IPS-NIHi11 (cell line): ENCODE data around the gene CUTC.

Source experiments
- DNase-seq: peaks from one replicate; pipeline ENCODE4 v3.0.0; 2012; ENCODE audit warnings: mixed read lengths, low spot score

The CUTC gene

DNA sequence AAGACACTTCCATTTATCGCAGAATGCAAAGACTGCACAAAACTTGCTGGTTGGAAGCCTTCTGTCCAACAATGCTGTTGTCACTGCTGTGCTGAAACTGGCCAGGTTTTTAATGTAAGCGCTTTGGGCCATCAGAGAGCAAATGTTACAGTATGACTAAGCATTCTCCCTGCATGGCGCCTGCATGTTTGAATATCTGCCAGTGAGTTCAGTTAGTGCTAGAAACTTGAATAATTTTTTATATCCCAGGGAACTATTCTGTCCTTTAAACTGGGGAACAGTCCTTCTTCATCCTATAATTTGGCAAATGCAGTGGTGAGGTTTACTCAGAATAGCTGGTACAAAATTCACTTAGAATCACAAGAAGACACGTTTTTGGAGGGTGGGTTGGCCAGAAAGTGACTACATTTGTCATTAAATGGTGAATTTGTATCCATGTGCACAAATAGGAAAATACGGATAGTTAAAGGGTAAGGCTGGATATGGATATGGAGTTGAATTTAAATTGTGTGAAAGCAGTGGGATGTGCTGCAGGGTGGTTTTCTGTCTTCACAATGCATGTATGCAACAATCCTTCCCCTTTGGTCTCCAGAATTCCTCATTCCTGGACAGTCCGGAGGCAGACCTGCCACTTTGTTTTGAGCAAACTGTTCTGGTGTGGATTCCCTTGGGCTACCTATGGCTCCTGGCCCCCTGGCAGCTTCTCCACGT lies 52.1 kb downstream of the CUTC start:
- no peak for DNase-seq

DNA sequence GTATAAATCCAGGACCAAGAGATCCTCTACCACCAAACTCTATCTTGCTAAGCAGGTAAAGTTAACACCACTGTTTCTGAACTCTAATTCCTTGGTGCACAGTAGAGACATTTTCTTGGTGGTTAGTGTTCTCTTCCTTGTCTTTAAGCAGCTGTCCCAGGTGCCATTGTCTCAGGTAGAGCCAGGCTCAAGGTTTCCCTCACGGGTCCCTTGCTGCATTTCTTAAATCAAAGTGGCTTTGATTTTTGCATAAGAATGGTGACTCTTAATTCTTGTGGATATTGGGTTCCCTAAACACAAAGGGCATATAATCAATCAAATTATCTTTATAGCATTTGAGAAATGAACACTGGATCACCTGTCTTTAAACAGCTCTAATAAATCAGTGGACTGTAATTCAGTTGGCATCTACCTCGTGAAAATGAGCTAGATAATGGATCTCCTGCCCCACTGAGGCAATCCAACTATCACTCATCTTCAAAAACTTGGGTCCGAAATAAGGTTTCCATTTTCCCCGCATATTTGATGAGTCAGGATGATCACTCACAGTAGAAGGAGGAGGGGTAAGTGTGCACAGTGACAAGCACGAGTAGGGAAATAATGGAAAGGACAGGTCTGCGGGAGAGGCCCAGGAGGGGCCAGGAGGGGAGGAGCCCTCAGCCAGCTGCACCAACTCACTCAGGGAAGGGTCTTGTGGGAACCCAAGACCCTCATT lies 52.9 kb downstream of the CUTC start:
- DNase-seq: no peak

DNA sequence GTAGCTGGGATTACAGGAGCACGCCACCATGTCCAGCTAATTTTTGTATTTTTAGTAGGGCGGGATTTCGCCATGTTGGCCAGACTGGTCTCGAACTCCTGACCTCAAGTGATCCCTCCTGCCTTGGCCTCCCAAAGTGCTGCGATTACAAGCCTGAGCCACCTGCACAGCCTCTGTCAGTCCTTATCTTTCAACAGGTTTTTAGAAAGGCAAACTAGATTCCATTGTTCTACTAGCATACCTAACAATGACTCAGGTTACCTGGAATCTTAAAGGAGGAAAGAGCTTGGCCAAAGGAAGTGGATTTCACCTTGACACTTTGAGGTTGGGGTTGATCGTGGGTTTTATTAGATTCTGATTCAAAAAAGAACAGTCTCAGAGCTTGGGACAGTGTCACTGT lies 53.6 kb downstream of the CUTC start:
- DNase-seq: peak; percentile 32

DNA sequence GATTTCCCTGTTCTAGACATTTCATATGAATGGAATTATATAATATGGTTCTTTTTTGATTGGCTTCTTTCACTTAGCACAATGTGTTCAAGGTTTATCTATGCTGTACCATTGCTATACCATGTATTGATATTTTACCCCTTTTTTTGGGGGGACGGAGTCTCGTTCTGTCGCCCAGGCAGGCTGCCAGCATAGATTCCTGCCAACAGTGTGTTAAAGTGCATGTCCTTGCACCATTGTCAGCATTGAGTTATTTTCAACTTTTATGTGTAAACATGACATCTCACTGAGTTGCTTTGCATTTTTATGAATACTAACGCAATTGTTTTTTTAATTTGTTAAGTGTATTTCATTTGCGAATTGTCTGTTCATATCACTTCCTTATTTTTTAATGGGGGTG lies 55.3 kb downstream of the CUTC start:
- no peak for DNase-seq

DNA sequence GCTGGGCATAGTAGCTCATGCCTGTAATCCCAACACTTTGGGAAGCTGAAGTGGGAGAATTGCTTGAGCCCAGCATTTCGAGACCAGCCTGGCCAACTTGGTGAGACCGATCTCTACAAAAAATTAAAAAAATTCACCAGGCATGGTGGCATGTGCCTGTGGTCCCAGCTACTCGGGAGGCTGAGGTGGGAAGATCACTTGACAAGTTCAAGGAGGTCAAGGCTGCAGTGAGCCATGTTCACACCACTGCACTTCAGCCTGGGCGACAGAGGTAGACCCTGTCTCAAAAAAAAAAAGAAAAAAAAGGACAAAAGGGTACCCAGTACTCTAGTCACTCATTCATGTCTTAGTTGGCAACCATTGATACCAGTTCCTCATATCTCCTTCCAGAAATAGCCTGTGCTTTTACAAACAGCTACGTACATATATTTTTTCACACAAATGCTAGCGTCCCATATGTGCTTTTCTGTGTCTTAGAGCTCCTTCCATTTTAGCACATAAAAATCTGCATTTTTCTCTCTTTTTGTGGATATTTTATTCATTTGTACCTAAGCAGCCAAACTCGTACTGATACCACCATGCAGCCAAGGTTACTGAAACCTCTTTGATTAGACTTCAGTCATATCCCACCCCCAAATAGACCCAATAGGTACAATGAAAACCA lies 55.9 kb downstream of the CUTC start:
- DNase-seq: no peak

DNA sequence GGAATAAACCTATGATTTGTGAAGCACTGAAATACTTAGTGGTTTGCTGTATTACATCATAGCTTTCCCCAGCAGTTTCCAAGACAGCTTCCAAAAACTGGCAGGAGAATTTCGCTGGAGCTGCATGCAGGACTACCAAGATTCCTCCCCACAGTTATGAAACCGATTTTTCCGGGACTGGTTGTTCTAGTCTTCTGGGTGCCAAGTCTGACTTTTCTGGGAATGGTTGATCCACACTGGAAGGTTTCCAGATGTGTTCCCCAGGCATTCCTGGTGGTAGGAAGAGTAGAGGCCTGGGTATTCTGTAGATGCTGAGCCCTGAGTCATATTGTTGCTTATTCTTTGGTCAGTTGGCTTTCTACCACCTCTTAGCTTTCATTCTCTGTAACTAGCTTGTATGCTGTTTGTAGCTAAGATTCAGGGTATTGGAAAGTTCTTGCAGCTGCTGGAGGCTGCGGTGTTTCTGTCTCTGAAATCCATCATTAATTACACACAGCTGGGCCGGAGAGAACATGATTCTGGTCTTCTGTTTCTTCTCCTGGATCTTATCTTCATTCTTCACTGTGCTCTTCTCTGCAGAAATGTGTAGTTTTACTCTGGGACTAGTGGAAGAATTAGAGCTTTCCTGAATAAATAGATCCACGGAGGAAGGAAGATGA lies 56.7 kb downstream of the CUTC start:
- no peak for DNase-seq

DNA sequence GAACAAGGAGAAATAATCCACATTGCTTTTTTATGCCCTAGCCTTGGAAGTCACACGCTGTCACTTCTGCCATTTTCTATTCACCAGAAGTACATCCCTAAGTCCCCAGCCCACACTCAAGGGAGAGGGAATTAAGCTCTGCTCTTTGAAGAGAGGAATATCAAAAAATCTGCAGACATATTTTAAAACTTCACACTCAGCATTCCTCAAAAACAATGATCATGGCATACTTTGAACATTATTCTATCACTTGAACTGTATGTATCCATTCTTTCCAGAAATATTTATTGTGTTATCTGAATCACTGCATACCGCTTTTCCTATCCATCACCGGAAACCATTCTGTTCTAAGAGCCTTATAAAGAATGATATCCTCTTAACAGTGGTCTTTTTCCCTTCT lies 59.8 kb downstream of the CUTC start:
- DNase-seq: no peak

DNA sequence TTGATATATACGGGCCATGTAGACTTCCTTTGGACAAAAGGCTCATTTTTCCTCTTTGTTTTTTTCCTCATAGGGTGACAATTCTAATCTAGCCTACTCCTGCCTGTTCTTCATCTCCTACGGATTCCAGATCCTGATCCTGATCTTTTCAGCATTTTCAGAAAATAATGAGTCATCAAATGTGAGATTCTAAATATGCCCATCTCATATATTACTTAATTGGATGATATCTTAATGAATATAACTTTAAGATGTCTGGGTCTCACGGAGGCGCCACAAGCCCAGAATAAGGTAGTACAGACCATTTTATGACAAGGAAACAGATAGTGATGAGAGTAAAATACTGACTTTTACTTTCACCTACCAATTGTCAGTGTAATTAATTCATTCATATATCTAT lies 61.8 kb downstream of the CUTC start:
- no peak for DNase-seq

DNA sequence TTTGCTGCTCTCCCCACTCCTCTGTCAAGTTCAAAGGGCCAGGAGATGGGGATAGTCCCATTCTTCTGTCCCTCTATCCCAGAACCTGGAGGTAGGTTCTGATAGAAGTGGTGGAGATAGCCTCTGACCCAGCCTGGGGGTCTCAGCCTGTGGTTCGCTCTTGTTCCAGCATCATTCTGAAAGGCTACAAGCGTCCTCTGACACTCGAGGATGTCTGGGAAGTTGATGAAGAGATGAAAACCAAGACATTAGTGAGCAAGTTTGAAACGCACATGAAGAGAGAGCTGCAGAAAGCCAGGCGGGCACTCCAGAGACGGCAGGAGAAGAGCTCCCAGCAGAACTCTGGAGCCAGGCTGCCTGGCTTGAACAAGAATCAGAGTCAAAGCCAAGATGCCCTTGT lies 64.9 kb downstream of the CUTC start:
- no peak for DNase-seq

DNA sequence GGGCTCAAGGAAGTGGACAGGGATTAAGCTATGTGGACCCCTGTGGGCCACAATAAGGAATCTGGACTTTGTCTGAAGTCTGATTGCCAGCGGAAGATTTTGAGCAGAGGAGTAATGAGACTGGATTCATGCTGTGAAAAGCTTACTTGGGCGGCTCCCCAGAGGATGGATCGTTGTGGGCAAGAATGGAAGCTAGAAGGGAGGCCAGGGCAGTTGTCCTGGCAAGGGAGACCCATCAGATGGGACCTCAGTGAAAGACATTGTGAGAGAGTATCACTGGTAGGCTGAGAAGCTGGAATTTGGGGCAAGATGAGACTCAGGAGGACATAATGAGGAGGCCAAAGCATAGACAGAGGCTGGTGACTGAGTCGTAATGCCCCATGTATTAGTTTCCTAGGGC lies 66.0 kb downstream of the CUTC start:
- no peak for DNase-seq

DNA sequence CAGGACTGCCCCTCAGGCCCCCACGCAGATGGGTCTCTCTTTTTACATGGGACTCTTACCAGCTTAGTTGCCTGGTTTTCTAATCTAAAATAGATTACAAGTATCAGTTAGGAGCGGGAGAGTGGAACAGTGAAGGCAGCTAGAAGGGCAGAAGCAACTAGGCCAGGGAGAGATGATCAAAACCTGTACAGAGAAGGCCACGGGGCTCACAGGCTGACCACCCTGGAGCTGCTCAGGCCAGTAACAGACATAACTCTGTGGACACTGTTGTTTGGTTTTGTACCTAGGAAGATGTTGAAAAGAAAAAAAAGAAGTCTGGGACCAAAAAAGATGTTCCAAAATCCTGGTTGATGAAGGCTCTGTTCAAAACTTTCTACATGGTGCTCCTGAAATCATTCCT lies 66.9 kb downstream of the CUTC start:
- no peak for DNase-seq

DNA sequence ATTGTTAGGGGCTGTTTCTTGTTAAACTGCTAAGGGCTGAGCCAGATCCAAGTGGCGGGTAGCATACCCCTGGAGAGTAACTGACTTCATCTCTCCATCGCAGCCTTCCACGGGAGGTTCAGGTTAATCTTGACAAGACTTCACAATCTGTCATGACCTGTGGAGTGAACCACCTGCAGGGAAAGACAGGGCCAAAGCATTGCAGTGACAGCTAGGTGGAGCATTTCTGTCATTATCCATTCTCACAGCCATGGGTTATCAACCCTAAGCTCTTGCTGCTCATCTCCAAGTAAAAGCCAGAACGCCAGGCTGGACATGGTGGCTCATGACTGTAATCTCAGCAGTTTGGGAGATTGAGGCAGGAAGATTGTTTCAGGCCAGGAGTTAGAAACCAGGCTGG lies 67.6 kb downstream of the CUTC start:
- peak; percentile 29 for DNase-seq

DNA sequence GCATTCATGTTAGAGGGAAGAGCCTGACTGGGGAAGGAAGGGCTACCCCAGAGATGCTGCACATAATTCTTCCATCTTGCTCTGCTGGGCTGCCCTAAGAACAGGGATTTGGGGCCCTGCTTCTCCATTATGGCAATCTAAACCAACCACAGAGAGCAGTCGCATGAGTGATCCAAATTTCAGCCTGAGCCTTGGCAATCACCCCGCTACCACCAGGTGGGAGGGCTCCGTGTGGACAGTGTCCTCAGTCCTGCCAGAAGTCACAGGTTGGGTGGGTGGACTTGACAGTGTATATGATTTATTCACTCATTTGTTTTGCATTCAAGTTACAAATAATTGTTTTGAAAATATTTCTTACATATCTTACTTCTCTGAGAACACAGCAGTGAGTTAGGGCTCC lies 72.4 kb downstream of the CUTC start:
- DNase-seq: no peak

DNA sequence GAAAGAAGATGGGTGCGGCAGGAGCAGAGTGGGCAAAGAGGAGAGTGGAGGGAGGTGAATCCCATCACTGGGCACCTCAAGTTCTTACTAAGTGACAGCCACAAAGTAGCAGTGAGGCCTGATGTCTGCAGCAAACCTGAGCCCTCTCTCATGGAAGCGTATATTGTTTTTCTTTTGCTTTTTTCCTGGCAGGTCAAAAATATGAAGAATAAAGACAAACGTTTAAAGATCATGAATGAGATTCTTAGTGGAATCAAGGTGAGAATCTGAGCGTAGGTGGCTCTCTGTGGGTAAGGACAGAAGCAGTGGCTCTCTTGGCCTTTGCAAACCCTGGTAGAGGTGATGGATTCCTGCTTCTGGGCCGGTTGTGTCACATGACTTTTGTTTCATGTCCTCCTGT lies 73.2 kb downstream of the CUTC start:
- no peak for DNase-seq
